HG02678 (cell line): Measurements from ENCODE around the gene PHLDB1.
"Not testable (repeated sequence)": the region's sequence is repeated elsewhere in the genome, so short reads cannot be mapped to it uniquely, and the experiment has no call there.

Experiments used
- ATAC-seq: cut with Tn5 transposase; IDR thresholded peaks from one replicate; pipeline ENCODE4 v1.9.1; 2021; ENCODE audit warnings: mild to moderate bottlenecking, moderate library complexity; ENCODE audit not compliant: unreplicated experiment

Gene PHLDB1

GRCh38 chr11:118657709-118658428 lies 50.5 kb downstream of the PHLDB1 start:
- ATAC-seq: no peak

- no peak for ATAC-seq
Observed at GRCh38 chr11:118658429-118659313, 51.3 kb downstream of the PHLDB1 start.

GRCh38 chr11:118659314-118659952 lies 52.0 kb downstream of the PHLDB1 start:
- peak; percentile 96 for ATAC-seq

GRCh38 chr11:118659953-118660680 lies 52.7 kb downstream of the PHLDB1 start:
- no peak for ATAC-seq

GRCh38 chr11:118660681-118661424 lies 53.4 kb downstream of the PHLDB1 start:
- ATAC-seq: no peak

- ATAC-seq: no peak
Observed at GRCh38 chr11:118661425-118662301, 54.2 kb downstream of the PHLDB1 start.

- no peak for ATAC-seq
Observed at GRCh38 chr11:118662401-118663271, 55.2 kb downstream of the PHLDB1 start.

GRCh38 chr11:118663381-118663780 lies 56.0 kb downstream of the PHLDB1 start:
- ATAC-seq: no peak

- no peak for ATAC-seq
Observed at GRCh38 chr11:118663902-118664301, 56.5 kb downstream of the PHLDB1 start.

GRCh38 chr11:118666371-118666770 lies 59.0 kb downstream of the PHLDB1 start:
- no peak for ATAC-seq

GRCh38 chr11:118670063-118670462 lies 62.6 kb downstream of the PHLDB1 start:
- ATAC-seq: no peak

- no peak for ATAC-seq
Observed at GRCh38 chr11:118671254-118671653, 63.8 kb downstream of the PHLDB1 start.

- ATAC-seq: no peak
Observed at GRCh38 chr11:118672846-118673245, 65.4 kb downstream of the PHLDB1 start.

GRCh38 chr11:118673361-118674081 lies 66.1 kb downstream of the PHLDB1 start:
- no peak for ATAC-seq

- no peak for ATAC-seq
Observed at GRCh38 chr11:118674082-118674435, 66.6 kb downstream of the PHLDB1 start.

GRCh38 chr11:118677977-118678376 lies 70.6 kb downstream of the PHLDB1 start:
- ATAC-seq: no peak

GRCh38 chr11:118678908-118679307 lies 71.5 kb downstream of the PHLDB1 start:
- not testable (repeated sequence) for ATAC-seq

- ATAC-seq: no peak
Observed at GRCh38 chr11:118679483-118679882, 72.1 kb downstream of the PHLDB1 start, which contains the start of gene TREH. TSS of gene TREH (minus strand) at chr11:118679650. CDS start at chr11:118679627, 23 bp downstream.
